Endothelial cell of umbilical vein (primary cell): ENCODE results near the gene QSOX2. TPM values are rescaled to one million over a fixed set of nuclear protein-coding genes. Genes with fewer than 3 reads are reported as not detected.

Source experiments
- BruUV-seq: library from RNA; stranded (reverse); fragments of 400-500 nt; replicated peaks from 2 replicates; lab custom pipeline; 2021; lab: Mats Ljungman, UMichigan
- CTCF ChIA-PET: fragments of 300-600, 350-600 bp; sonication (Branson Sonifier 250); formaldehyde crosslinking; loops from one replicate; lab custom pipeline; 2021; ENCODE audit warnings: antibody characterized with exemption, inconsistent platforms; lab: Charles Lee
- POLR2A ChIA-PET: fragments of 300-600, 350-600 bp; sonication (Branson Sonifier 250); formaldehyde crosslinking; loops from one replicate; lab custom pipeline; 2021; ENCODE audit warnings: antibody characterized with exemption, inconsistent platforms; lab: Charles Lee
- DNase-seq: peaks from one replicate; pipeline ENCODE4 v3.0.0-alpha.2; 2011; ENCODE audit warnings: low read depth, low spot score
- FAIRE-seq: peaks from 2 replicates; lab custom pipeline; 2011; peaks lifted over from hg19 to GRCh38; lab: Jason Lieb, UNC
- H2AFZ ChIP-seq: 2 replicates; pipeline ENCODE4 v1.6.0; 2012; ENCODE audit warnings: low read depth, low read length, control low read depth, inconsistent platforms
- H3K27ac ChIP-seq: 2 replicates; pipeline ENCODE4 v1.5.1; 2011; ENCODE audit warnings: low read depth, mild to moderate bottlenecking, control low read depth, low read length, moderate library complexity; ENCODE audit not compliant: insufficient read depth
- H3K27me3 ChIP-seq, 2 experiments: 2 replicates each; pipeline versions ENCODE4 v1.6.0 to v1.6.1; 2011; ENCODE audit warnings: low read length in 2 of 2, mixed read lengths in 1 of 2; ENCODE audit not compliant: control insufficient read depth in 2 of 2, insufficient read depth in 2 of 2
- H3K36me3 ChIP-seq, 2 experiments: 2 replicates in 1 of 2; 3 replicates in 1 of 2; pipeline ENCODE4 v1.5.1; 2011; ENCODE audit warnings: low read length in 2 of 2, mild to moderate bottlenecking in 1 of 2, moderate library complexity in 1 of 2; ENCODE audit not compliant: control insufficient read depth in 2 of 2, insufficient read depth in 2 of 2; ENCODE audit errors: extremely low read depth in 1 of 2
- H3K4me1 ChIP-seq: 3 replicates; pipeline ENCODE4 v1.5.1; 2011; ENCODE audit warnings: mild to moderate bottlenecking, low read length; ENCODE audit not compliant: control insufficient read depth, insufficient read depth; ENCODE audit errors: extremely low read depth
- H3K4me2 ChIP-seq: 2 replicates; pipeline ENCODE4 v1.6.1; 2011; ENCODE audit warnings: low read length, control low read depth, mixed read lengths; ENCODE audit not compliant: insufficient read depth
- H3K4me3 ChIP-seq, 3 experiments: fragments of 200-600 bp in 1 of 3; sonication (generic), shearing (Covaris generic) in 1 of 3; replicated peaks in 1 of 3; 2 replicates each; pipeline ENCODE4 v1.5.1; 2011 to 2016; ENCODE audit warnings: control low read depth in 3 of 3, low read length in 3 of 3, mild to moderate bottlenecking in 2 of 3, inconsistent platforms in 1 of 3, low read depth in 1 of 3, moderate library complexity in 1 of 3; ENCODE audit not compliant: insufficient read depth in 1 of 3
- H3K79me2 ChIP-seq: 2 replicates; pipeline ENCODE4 v1.6.0; 2012; ENCODE audit warnings: low read length, inconsistent platforms; ENCODE audit not compliant: control insufficient read depth, insufficient read depth
- H3K9ac ChIP-seq: replicated peaks from 2 replicates; pipeline ENCODE3; 2011; ENCODE audit warnings: low read length, control low read depth; ENCODE audit not compliant: insufficient read depth; ENCODE audit errors: extremely low read depth
- H3K9me1 ChIP-seq: replicated peaks from 3 replicates; pipeline ENCODE4 v1.6.0; 2011; ENCODE audit warnings: mild to moderate bottlenecking, low read length; ENCODE audit not compliant: control insufficient read depth, insufficient read depth; ENCODE audit errors: extremely low read depth
- H3K9me3 ChIP-seq: replicated peaks from 2 replicates; pipeline ENCODE4 v1.5.1; 2012; ENCODE audit warnings: low read length, inconsistent platforms; ENCODE audit not compliant: control insufficient read depth, insufficient read depth
- H4K20me1 ChIP-seq: replicated peaks from 2 replicates; pipeline ENCODE3; 2011; ENCODE audit warnings: mild to moderate bottlenecking, low read length; ENCODE audit not compliant: control insufficient read depth, insufficient read depth; ENCODE audit errors: extremely low read depth
- CTCF ChIP-seq, 2 donors: IDR thresholded peaks; 1 replicate in 1 of 2; 2 replicates in 1 of 2; pipeline ENCODE4 v1.5.1; 2011; ENCODE audit warnings: low read length in 2 of 2, mild to moderate bottlenecking in 2 of 2, moderate library complexity in 2 of 2, control low read depth in 1 of 2, inconsistent platforms in 1 of 2, low read depth in 1 of 2; ENCODE audit not compliant: insufficient read depth in 1 of 2; ENCODE audit errors: extremely low read depth in 1 of 2
- EZH2 ChIP-seq: IDR thresholded peaks from 2 replicates; pipeline ENCODE4 v1.6.1; 2012; ENCODE audit warnings: borderline replicate concordance, low read depth, mild to moderate bottlenecking, moderate library complexity, low read length, inconsistent platforms; ENCODE audit not compliant: severe bottlenecking
- FOS ChIP-seq: IDR thresholded peaks from 2 replicates; pipeline ENCODE4 v1.6.1; 2011; ENCODE audit warnings: mild to moderate bottlenecking, low read length, moderate library complexity, borderline replicate concordance; ENCODE audit not compliant: insufficient read depth
- GATA2 ChIP-seq: IDR thresholded peaks from 2 replicates; pipeline ENCODE4 v1.7.0; 2011; ENCODE audit warnings: low read depth, mild to moderate bottlenecking, moderate library complexity, mixed read lengths, low read length; ENCODE audit not compliant: insufficient read length, insufficient read depth
- JUN ChIP-seq: IDR thresholded peaks from 2 replicates; pipeline ENCODE4 v1.6.1; 2011; ENCODE audit warnings: borderline replicate concordance, low read depth; ENCODE audit not compliant: insufficient read length, insufficient read depth
- MYC ChIP-seq: IDR thresholded peaks from one replicate; pipeline ENCODE4 v1.6.1; 2011; ENCODE audit warnings: mild to moderate bottlenecking, low read depth, low read length
- POLR2A ChIP-seq: IDR thresholded peaks from 2 replicates; pipeline ENCODE4 v1.6.1; 2012; ENCODE audit warnings: low read depth, mild to moderate bottlenecking, control low read depth, low read length
- POLR2AphosphoS5 ChIP-seq: IDR thresholded peaks from 2 replicates; pipeline ENCODE4 v1.6.1; 2012; ENCODE audit warnings: low read depth, mild to moderate bottlenecking, control low read depth, low read length, moderate library complexity; ENCODE audit not compliant: insufficient read depth
- dilution Hi-C: fragments of 300-500 bp; cut with MboI; formaldehyde crosslinking; loops from one replicate; pipeline ENCODE4 v1.15.0; 2019; ENCODE audit warnings: low sequenced_read_pairs; ENCODE audit not compliant: extremely low pct_ligation_motif_present
- intact Hi-C: fragments of 100-400 bp; cut with micrococcal nuclease; formaldehyde crosslinking; loops from one replicate; pipeline ENCODE4 v1.10.0; 2022
- polyA plus RNA-seq, 4 experiments: library from polyadenylated mRNA; depleted of rRNA in 3 of 4; stranded (reverse) in 3 of 4; unstranded in 1 of 4; fragments of >200 nt; gene quantifications; 2 replicates each; pipeline versions ENCODE4 v1.2.1 to v1.2.3, GENCODE V29; 2011 to 2012; ENCODE audit warnings: missing spikeins in 1 of 4
- total RNA-seq: library from RNA; stranded (reverse); gene quantifications from 2 replicates; pipeline ENCODE4 v1.2.3, GENCODE V29; 2021
- TF ChIP-seq, protein P1 (sequence below): IDR thresholded peaks from 2 replicates; pipeline ENCODE4 v1.6.1; 2011; ENCODE audit not compliant: insufficient read depth, insufficient read length

The QSOX2 gene
- total and polyA plus RNA-seq, 2 donors (not counting 3 experiments of a cell fraction or from before 2014, with no cell fraction given) = 16.4 to 23.4 TPM

DNA sequence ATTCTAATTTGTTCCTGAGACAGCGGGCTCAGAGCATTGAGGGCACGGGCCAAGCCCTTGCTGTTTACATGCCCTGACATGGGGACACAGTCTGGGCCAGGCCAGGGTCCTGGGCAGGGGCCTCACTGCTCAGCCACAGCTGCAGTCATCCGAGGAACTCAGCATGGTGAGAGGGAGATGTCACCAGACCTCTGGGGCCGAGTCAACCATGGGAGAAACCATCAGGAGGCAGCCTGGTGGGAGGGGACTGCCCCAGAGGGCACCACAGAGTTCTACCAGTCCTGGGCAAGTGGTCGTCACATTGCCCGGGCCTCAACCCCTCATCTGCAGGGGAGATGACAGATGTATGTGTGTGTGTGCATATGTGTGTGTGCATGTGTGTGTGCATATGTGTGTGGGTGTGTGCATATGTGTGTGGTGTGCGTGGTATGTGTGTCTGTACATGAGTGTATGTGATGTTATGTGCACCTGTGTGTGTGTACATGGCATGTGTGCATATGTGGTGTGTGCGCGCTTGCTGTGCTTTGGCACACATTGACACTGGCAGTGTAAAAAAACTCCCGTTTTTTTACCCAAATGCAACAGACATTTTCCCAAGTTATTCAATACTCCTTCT lies 84.5 kb downstream of the QSOX2 start:
- TF ChIP-seq POLR2A (no peak), JUN (no peak), FOS (no peak), CTCF (IDR thresholded peaks at IDR 0.05; ENCODE audit: extremely low read depth in 1 of 2, insufficient read depth in 1 of 2, low read depth in 1 of 2, low read length in 2 of 2) (no peak), POLR2AphosphoS5 (no peak), GATA2 (no peak), EZH2 (no peak), MYC (no peak)
- TF ChIP-seq, protein P1, sequence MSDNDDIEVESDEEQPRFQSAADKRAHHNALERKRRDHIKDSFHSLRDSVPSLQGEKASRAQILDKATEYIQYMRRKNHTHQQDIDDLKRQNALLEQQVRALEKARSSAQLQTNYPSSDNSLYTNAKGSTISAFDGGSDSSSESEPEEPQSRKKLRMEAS = no peak
- Histone ChIP-seq H3K79me2 (no peaks in the 10 kb centered on the region), H3K36me3 (no peaks in the 10 kb centered on the region), H3K9me3 (no peaks in the 10 kb centered on the region), H3K4me1 (peaks cover 15% of the 10 kb centered on the region), H3K4me3 (no peak overlapping the region), H2AFZ (no peak overlapping the region), H3K27me3 (peaks cover 0 to 2% of the 10 kb centered on the region in 2 experiments), H3K9me1 (no peaks in the 10 kb centered on the region), H3K4me2 (no peak overlapping the region), H4K20me1 (no peaks in the 10 kb centered on the region), H3K9ac (no peak overlapping the region), H3K27ac (no peak overlapping the region)
- CTCF ChIA-PET = no interaction called here
- dilution Hi-C loops = no loop called here
- BruUV-seq = no TSS peak
- FAIRE-seq = no peak
- DNase-seq = no peak
- intact Hi-C loops = no loop called here
- POLR2A ChIA-PET = no interaction called here
